ENCODE data around the gene CDC14B.

Gene CDC14B

DNA sequence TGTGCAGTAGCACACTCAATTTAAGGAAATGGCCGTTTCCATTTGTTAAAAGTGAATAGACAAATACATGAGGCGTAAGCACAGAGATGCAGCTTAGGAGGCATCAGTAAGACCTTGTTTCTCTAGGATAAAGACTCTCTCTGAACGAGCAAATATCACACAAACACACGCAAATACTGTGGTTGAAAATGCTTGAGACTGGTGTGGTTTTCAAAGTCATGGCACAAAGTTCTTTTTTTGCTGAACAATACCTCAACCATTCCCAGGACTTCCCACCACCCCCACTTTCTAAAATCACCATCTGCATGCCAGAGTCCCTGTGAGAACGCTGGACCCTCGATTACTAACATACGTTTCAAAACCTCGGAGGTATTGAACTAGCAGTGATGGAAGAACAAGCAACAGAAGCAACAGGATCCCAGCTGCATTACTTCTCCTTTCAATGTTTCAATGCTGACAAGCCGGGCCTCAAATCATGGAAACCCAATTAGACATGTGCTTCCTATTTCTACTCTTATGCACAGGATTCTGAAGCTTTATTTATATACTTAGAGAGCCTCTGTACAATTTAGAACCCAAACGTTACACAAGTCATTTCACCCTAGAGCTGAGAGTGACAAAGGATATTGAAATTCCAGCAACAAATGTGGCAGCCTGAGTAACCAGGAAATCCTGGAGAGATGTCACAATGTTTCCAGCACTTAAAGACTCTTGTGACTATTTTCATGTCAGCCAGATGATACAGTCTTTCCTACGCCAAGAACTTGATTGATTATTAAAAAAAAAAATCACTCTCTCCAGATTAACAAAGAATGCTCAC lies 63.9 kb downstream of the CDC14B start:
- no peaks in the 10 kb centered on the region for H3K9me3 ChIP-seq (ENCODE audit: control insufficient read depth, insufficient read depth, low read length)
- H3K79me2 ChIP-seq (ENCODE audit: control insufficient read depth, low read length) = no peaks in the 10 kb centered on the region
- no peak overlapping the region for H3K4me3 ChIP-seq (ENCODE audit: low read length)
- peaks cover 8% of the 10 kb centered on the region for H3K27me3 ChIP-seq (ENCODE audit: control insufficient read depth, low read length)
- no peak overlapping the region for H3K4me2 ChIP-seq (ENCODE audit: low read length)
- H3K9me2 ChIP-seq (replicated peaks; ENCODE audit: control insufficient read depth, low read length) = no peaks in the 10 kb centered on the region
- no peak overlapping the region for H3K27ac ChIP-seq (ENCODE audit: low read depth, low read length)
- no peaks in the 10 kb centered on the region for H3K4me1 ChIP-seq (ENCODE audit: control insufficient read depth, low read length)
- no peaks in the 10 kb centered on the region for H3F3A ChIP-seq (ENCODE audit: control insufficient read depth, insufficient read depth)
- H4K20me1 ChIP-seq (ENCODE audit: control insufficient read depth, insufficient read depth, low read depth, low read length) = no peaks in the 10 kb centered on the region
- TF ChIP-seq EZH2phosphoT487 (IDR thresholded peaks at IDR 0.05; ENCODE audit: borderline replicate concordance, low read length) (no peak), CTCF (IDR thresholded peaks at IDR 0.05; ENCODE audit: low read depth, low read length, poor library complexity, severe bottlenecking) (no peak)
- no peaks in the 10 kb centered on the region for H3K36me3 ChIP-seq (ENCODE audit: control insufficient read depth, low read length)

DNA sequence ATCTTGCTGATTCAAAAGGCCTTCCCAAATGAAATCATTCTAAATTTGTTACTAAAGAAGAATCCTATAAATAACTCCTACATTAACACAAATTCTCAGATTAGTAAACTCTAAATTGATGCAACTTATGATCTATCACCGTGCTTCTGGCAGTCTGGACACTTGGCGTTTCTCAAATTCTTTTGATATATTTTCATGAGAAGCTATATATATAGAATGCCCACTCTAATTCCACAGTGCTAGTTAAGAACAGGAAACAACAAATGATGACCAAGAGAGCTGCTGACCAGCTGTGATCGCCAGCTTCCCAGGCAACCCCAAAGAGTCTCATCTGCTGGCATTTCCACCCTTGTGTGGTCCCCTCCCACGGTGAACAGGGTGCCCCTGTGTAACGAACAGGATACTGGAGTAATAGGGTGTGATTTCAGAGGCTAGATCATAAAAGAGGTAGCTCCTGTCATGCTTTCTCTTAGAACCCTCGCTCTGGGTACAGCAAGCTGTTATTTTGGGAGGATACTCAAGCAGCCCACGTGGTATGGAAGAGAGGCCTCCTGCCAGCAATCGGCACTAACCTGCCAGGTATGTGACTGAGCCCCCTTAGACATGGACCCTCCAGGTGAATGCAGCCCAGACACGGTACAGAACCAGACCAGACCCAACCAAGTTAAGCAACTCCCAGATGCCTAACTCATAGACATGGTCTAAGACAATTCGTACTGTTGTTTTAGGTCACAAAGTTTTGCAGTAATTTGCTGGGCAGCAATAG lies 64.7 kb downstream of the CDC14B start:
- H3F3A ChIP-seq (ENCODE audit: control insufficient read depth, insufficient read depth) = no peaks in the 10 kb centered on the region
- H3K27ac ChIP-seq (ENCODE audit: low read depth, low read length) = no peak overlapping the region
- peaks cover 13% of the 10 kb centered on the region for H3K27me3 ChIP-seq (ENCODE audit: control insufficient read depth, low read length)

DNA sequence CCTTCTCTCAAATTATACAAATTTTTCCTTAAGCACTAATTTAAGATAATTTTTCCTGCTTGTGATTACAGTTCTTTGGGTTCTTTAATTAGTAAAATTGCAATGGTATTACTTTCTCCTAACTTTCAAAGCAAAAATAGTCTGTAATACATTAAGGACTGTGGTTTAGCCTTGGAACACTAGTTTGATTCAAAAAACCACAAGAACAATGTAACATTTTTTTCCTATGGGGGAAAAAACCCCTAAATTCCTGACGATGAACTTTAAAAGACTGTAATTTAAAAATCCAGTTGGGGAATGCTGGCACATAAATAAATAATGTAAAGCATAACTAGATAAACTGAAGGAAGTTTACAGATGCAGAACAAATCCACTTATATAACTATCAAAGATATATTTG lies 65.3 kb downstream of the CDC14B start:
- H3K4me1 ChIP-seq (ENCODE audit: control insufficient read depth, low read length) = no peaks in the 10 kb centered on the region
- H3K4me3 ChIP-seq (ENCODE audit: low read length) = no peak overlapping the region
- no peaks in the 10 kb centered on the region for H3K36me3 ChIP-seq (ENCODE audit: control insufficient read depth, low read length)
- no peaks in the 10 kb centered on the region for H3K79me2 ChIP-seq (ENCODE audit: control insufficient read depth, low read length)
- no peak overlapping the region for H3K27ac ChIP-seq (ENCODE audit: low read depth, low read length)
- no peaks in the 10 kb centered on the region for H4K20me1 ChIP-seq (ENCODE audit: control insufficient read depth, insufficient read depth, low read depth, low read length)
- peaks cover 13% of the 10 kb centered on the region for H3K27me3 ChIP-seq (ENCODE audit: control insufficient read depth, low read length)
- H3F3A ChIP-seq (ENCODE audit: control insufficient read depth, insufficient read depth) = no peaks in the 10 kb centered on the region
- TF ChIP-seq EZH2phosphoT487 (IDR thresholded peaks at IDR 0.05; ENCODE audit: borderline replicate concordance, low read length) (no peak), CTCF (IDR thresholded peaks at IDR 0.05; ENCODE audit: low read depth, low read length, poor library complexity, severe bottlenecking) (no peak)
- no peak overlapping the region for H3K4me2 ChIP-seq (ENCODE audit: low read length)
- no peaks in the 10 kb centered on the region for H3K9me2 ChIP-seq (replicated peaks; ENCODE audit: control insufficient read depth, low read length)
- H3K9me3 ChIP-seq (ENCODE audit: control insufficient read depth, insufficient read depth, low read length) = no peaks in the 10 kb centered on the region

More for the DNA sequence above, 64.7 kb downstream of the CDC14B start:
- H3K9me2 ChIP-seq (replicated peaks; ENCODE audit: control insufficient read depth, low read length) = no peaks in the 10 kb centered on the region
- H3K79me2 ChIP-seq (ENCODE audit: control insufficient read depth, low read length) = no peaks in the 10 kb centered on the region
- H3K4me3 ChIP-seq (ENCODE audit: low read length) = no peak overlapping the region
- H3K36me3 ChIP-seq (ENCODE audit: control insufficient read depth, low read length) = no peaks in the 10 kb centered on the region
- H4K20me1 ChIP-seq (ENCODE audit: control insufficient read depth, insufficient read depth, low read depth, low read length) = no peaks in the 10 kb centered on the region
- no peaks in the 10 kb centered on the region for H3K9me3 ChIP-seq (ENCODE audit: control insufficient read depth, insufficient read depth, low read length)
- H3K4me1 ChIP-seq (ENCODE audit: control insufficient read depth, low read length) = no peaks in the 10 kb centered on the region
- H3K4me2 ChIP-seq (ENCODE audit: low read length) = no peak overlapping the region
- TF ChIP-seq EZH2phosphoT487 (IDR thresholded peaks at IDR 0.05; ENCODE audit: borderline replicate concordance, low read length) = no peak
- no peak for TF ChIP-seq CTCF (IDR thresholded peaks at IDR 0.05; ENCODE audit: low read depth, low read length, poor library complexity, severe bottlenecking)
